Measurements from ENCODE around the gene RBM25. TPM values are rescaled to one million over a fixed set of nuclear protein-coding genes. Genes with fewer than 3 reads are reported as not detected.

Gene RBM25
- total RNA-seq, 1 experiment from 2014 or later = 59.7 TPM

DNA sequence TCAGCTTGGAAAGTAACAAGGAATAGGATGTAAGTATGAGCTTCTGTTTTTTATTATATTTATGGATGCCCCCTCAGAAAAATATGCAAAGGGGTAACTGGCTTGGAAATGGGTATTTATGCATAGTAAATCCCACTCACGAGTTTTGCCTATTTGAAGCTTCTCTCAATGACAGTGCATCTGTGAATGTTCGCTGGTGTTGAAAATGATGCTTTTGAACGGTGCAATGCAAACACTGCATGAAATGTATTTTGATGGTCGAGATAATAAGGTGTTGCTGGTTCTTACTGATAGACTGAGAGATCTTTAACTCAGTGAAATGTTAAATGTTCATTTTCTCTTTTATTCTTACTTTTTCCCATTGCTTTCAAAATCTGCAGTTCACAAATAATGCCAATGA is 42.0 kb downstream of the RBM25 start:
- TF ChIP-seq TCF7L2 (IDR thresholded peaks at IDR 0.05; ENCODE audit: low read depth, low read length) (no peak), SIN3A (IDR thresholded peaks at IDR 0.05; ENCODE audit: borderline replicate concordance, insufficient read depth, low read depth, low read length) (no peak), POLR2AphosphoS5 (IDR thresholded peaks at IDR 0.05; ENCODE audit: low read depth, low read length) (no peak), REST (IDR thresholded peaks at IDR 0.05; ENCODE audit: insufficient read depth in 1 of 2, low read depth in 2 of 2, low read length in 1 of 2) (no peak)
- TF ChIP-seq, protein P1, sequence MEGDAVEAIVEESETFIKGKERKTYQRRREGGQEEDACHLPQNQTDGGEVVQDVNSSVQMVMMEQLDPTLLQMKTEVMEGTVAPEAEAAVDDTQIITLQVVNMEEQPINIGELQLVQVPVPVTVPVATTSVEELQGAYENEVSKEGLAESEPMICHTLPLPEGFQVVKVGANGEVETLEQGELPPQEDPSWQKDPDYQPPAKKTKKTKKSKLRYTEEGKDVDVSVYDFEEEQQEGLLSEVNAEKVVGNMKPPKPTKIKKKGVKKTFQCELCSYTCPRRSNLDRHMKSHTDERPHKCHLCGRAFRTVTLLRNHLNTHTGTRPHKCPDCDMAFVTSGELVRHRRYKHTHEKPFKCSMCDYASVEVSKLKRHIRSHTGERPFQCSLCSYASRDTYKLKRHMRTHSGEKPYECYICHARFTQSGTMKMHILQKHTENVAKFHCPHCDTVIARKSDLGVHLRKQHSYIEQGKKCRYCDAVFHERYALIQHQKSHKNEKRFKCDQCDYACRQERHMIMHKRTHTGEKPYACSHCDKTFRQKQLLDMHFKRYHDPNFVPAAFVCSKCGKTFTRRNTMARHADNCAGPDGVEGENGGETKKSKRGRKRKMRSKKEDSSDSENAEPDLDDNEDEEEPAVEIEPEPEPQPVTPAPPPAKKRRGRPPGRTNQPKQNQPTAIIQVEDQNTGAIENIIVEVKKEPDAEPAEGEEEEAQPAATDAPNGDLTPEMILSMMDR (IDR thresholded peaks at IDR 0.05) = no peak
- DNase-seq (ENCODE audit: low read depth, low spot score) (no peak), ATAC-seq (no peak)
- no peaks in the 10 kb centered on the region for H3K27me3 ChIP-seq (ENCODE audit: control insufficient read depth, insufficient read depth, low read length)
- no peaks in the 10 kb centered on the region for H3K9me3 ChIP-seq (ENCODE audit: control insufficient read depth, insufficient read depth, low read depth, low read length)
- ChIA-PET CTCF (no interaction called here), POLR2A (no interaction called here)
- no peaks in the 10 kb centered on the region for H3K4me1 ChIP-seq (ENCODE audit: control insufficient read depth, insufficient read depth, low read length)
- H3K36me3 ChIP-seq (ENCODE audit: control insufficient read depth, insufficient read depth, low read length) = peaks cover 35% of the 10 kb centered on the region
- in situ Hi-C loops (cut with HindIII; ENCODE audit: low pct_unique_long_range_greater_than_20kb, low sequenced_read_pairs) = no loop called here
- intact Hi-C loops (cut with micrococcal nuclease; ENCODE audit: unreplicated experiment) = no loop called here
- BruUV-seq (replicated peaks) = no TSS peak
- H3K4me3 ChIP-seq (ENCODE audit: low read depth in 2 of 2, low read length in 2 of 2) = no peak overlapping the region
- H3K27ac ChIP-seq (ENCODE audit: low read length) = no peak overlapping the region

DNA sequence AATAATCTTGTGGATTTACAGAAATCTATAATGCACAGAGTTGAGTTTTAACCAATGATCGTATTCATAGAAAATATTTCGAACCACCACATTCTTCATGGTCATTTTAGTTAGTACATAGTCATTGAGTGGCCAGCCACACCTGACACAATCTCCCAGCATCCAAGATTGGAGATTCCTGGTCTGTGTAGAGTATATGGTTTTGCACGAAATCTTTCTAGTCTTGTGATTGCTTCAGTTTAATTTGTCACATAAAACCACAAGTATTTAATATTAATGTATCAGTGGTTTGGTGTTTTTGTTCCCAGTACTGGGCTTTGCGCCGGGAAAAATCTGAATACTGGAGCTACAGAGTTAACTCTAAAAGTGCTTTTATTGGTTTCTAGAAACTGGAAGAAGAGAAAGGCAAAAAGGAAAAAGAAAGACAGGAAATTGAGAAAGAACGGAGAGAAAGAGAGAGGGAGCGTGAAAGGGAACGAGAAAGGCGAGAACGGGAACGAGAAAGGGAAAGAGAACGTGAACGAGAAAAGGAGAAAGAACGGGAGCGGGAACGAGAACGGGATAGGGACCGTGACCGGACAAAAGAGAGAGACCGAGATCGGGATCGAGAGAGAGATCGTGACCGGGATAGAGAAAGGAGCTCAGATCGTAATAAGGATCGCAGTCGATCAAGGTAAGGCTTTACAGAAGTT is 44.6 kb downstream of the RBM25 start:
- TSS peak; percentile 28 for BruUV-seq (replicated peaks)
- peaks cover 47% of the 10 kb centered on the region for H3K36me3 ChIP-seq (ENCODE audit: control insufficient read depth, insufficient read depth, low read length)
- in situ Hi-C loops (cut with HindIII; ENCODE audit: low pct_unique_long_range_greater_than_20kb, low sequenced_read_pairs) = no loop called here

More for the DNA sequence above, 44.6 kb downstream of the RBM25 start:
- no peak for ATAC-seq
- POLR2A ChIA-PET = no interaction called here
- Histone ChIP-seq H3K4me3 (ENCODE audit: low read depth in 2 of 2, low read length in 2 of 2) (no peak overlapping the region), H3K9me3 (ENCODE audit: control insufficient read depth, insufficient read depth, low read depth, low read length) (no peaks in the 10 kb centered on the region), H3K27ac (ENCODE audit: low read length) (no peak overlapping the region), H3K27me3 (ENCODE audit: control insufficient read depth, insufficient read depth, low read length) (no peaks in the 10 kb centered on the region), H3K4me1 (ENCODE audit: control insufficient read depth, insufficient read depth, low read length) (no peaks in the 10 kb centered on the region)
- no peak for TF ChIP-seq REST (IDR thresholded peaks at IDR 0.05; ENCODE audit: insufficient read depth in 1 of 2, low read depth in 2 of 2, low read length in 1 of 2)
- no peak for TF ChIP-seq POLR2AphosphoS5 (IDR thresholded peaks at IDR 0.05; ENCODE audit: low read depth, low read length)
- TF ChIP-seq TCF7L2 (IDR thresholded peaks at IDR 0.05; ENCODE audit: low read depth, low read length) = no peak
- TF ChIP-seq SIN3A (IDR thresholded peaks at IDR 0.05; ENCODE audit: borderline replicate concordance, insufficient read depth, low read depth, low read length) = no peak
- TF ChIP-seq, protein P1 (IDR thresholded peaks at IDR 0.05) = no peak
- intact Hi-C loops (cut with micrococcal nuclease; ENCODE audit: unreplicated experiment) = no loop called here
- CTCF ChIA-PET = no interaction called here
- no peak for DNase-seq (ENCODE audit: low read depth, low spot score)
